IMR-90 (cell line): ENCODE measurements around the gene SLIT1. TPM values are rescaled to one million over a fixed set of nuclear protein-coding genes. Genes with fewer than 3 reads are reported as not detected.

Source experiments
- ATAC-seq: fragments of 200-7000 bp; cut with Tn5 transposase; 2 replicates; pipeline ENCODE4 v1.9.1; 2020; ENCODE audit warnings: low read depth, mild to moderate bottlenecking, moderate library complexity
- BruUV-seq: library from RNA; stranded (reverse); fragments of 400-500 nt; replicated peaks from 2 replicates; lab custom pipeline; 2021; lab: Mats Ljungman, UMichigan
- CTCF ChIA-PET: fragments of 300-600 bp; formaldehyde crosslinking; extraction: SDS; loops from one replicate; lab custom pipeline; 2021; ENCODE audit warnings: antibody characterized with exemption; lab: Yijun Ruan, JAX
- POLR2A ChIA-PET: fragments of 300-600 bp; sonication (Branson Sonifier 250); formaldehyde crosslinking; loops from one replicate; lab custom pipeline; 2022; ENCODE audit warnings: antibody characterized with exemption; ENCODE audit not compliant: unreplicated experiment; lab: Charles Lee
- DNase-seq: peaks from one replicate; pipeline ENCODE4 v3.0.0; 2013
- H2AFZ ChIP-seq: replicated peaks from 2 replicates; pipeline ENCODE3; 2013; ENCODE audit warnings: low read length, mild to moderate bottlenecking; ENCODE audit not compliant: poor library complexity
- H2AK5ac ChIP-seq: 2 replicates; pipeline ENCODE4 v1.6.1; 2013; ENCODE audit warnings: low read depth, low read length, inconsistent platforms
- H2AK9ac ChIP-seq: replicated peaks from 2 replicates; pipeline ENCODE3; 2013; ENCODE audit warnings: mild to moderate bottlenecking, low read depth, low read length, moderate library complexity; ENCODE audit not compliant: poor library complexity
- H2BK120ac ChIP-seq: 2 replicates; pipeline ENCODE4 v1.6.1; 2013; ENCODE audit warnings: low read depth, low read length, inconsistent platforms
- H2BK15ac ChIP-seq: 3 replicates; pipeline ENCODE4 v1.6.1; 2013; ENCODE audit warnings: low read depth, low read length, inconsistent platforms
- H2BK20ac ChIP-seq: 2 replicates; pipeline ENCODE4 v1.6.1; 2013; ENCODE audit warnings: low read depth, mild to moderate bottlenecking, inconsistent platforms, low read length, moderate library complexity
- H2BK5ac ChIP-seq: 2 replicates; pipeline ENCODE4 v1.6.1; 2013; ENCODE audit warnings: mild to moderate bottlenecking, low read depth, low read length, inconsistent platforms; ENCODE audit not compliant: poor library complexity, severe bottlenecking
- H3K14ac ChIP-seq: replicated peaks from 2 replicates; pipeline ENCODE4 v1.6.1; 2013; ENCODE audit warnings: low read depth, low read length, inconsistent platforms
- H3K18ac ChIP-seq: 2 replicates; pipeline ENCODE4 v1.6.1; 2013; ENCODE audit warnings: low read depth, low read length, control low read depth
- H3K23ac ChIP-seq: 2 replicates; pipeline ENCODE4 v1.6.1; 2013; ENCODE audit warnings: low read depth, low read length, inconsistent platforms
- H3K27ac ChIP-seq: 2 replicates; pipeline ENCODE4 v1.5.1; 2013; ENCODE audit warnings: mild to moderate bottlenecking, control low read depth, low read length; ENCODE audit not compliant: insufficient read depth
- H3K27me3 ChIP-seq: 2 replicates; pipeline ENCODE4 v1.6.1; 2013; ENCODE audit warnings: low read length; ENCODE audit not compliant: control insufficient read depth, insufficient read depth
- H3K36me3 ChIP-seq: 2 replicates; pipeline ENCODE4 v1.6.1; 2013; ENCODE audit warnings: low read length, mixed read lengths; ENCODE audit not compliant: control insufficient read depth, insufficient read depth
- H3K4ac ChIP-seq: 2 replicates; pipeline ENCODE4 v1.6.1; 2013; ENCODE audit warnings: low read depth, low read length, inconsistent platforms
- H3K4me1 ChIP-seq: 2 replicates; pipeline ENCODE4 v1.6.1; 2013; ENCODE audit warnings: low read length, mixed read lengths; ENCODE audit not compliant: control insufficient read depth, insufficient read depth
- H3K4me2 ChIP-seq: 2 replicates; pipeline ENCODE4 v1.6.1; 2013; ENCODE audit warnings: low read depth, mild to moderate bottlenecking, control low read depth, low read length, moderate library complexity
- H3K4me3 ChIP-seq: 2 replicates; pipeline ENCODE4 v1.5.1; 2013; ENCODE audit warnings: low read depth, mild to moderate bottlenecking, control low read depth, low read length, moderate library complexity; ENCODE audit not compliant: insufficient read depth
- H3K56ac ChIP-seq: 2 replicates; pipeline ENCODE4 v1.6.1; 2013; ENCODE audit warnings: low read length, inconsistent platforms; ENCODE audit not compliant: insufficient read depth; ENCODE audit errors: extremely low read depth
- H3K79me1 ChIP-seq, 2 experiments: 2 replicates each; pipeline ENCODE4 v1.6.1; 2013; ENCODE audit warnings: low read length in 2 of 2, inconsistent platforms in 1 of 2, low read depth in 1 of 2
- H3K9ac ChIP-seq: 2 replicates; pipeline ENCODE4 v1.6.1; 2013; ENCODE audit warnings: low read depth, low read length, control low read depth
- H3K9me1 ChIP-seq: 2 replicates; pipeline ENCODE4 v1.6.1; 2013; ENCODE audit warnings: low read length, inconsistent platforms; ENCODE audit not compliant: insufficient read depth
- H3K9me3 ChIP-seq: 2 replicates; pipeline ENCODE4 v1.6.1; 2013; ENCODE audit warnings: low read length; ENCODE audit not compliant: control insufficient read depth, insufficient read depth
- H4K20me1 ChIP-seq: 2 replicates; pipeline ENCODE4 v1.6.1; 2013; ENCODE audit warnings: low read length, inconsistent platforms; ENCODE audit not compliant: insufficient read depth
- H4K5ac ChIP-seq: 2 replicates; pipeline ENCODE4 v1.6.1; 2013; ENCODE audit warnings: mild to moderate bottlenecking, low read depth, low read length, control low read depth
- H4K8ac ChIP-seq, 2 experiments: 2 replicates each; pipeline ENCODE4 v1.6.1; 2013; ENCODE audit warnings: low read depth in 2 of 2, low read length in 2 of 2, control low read depth in 1 of 2, inconsistent platforms in 1 of 2
- H4K91ac ChIP-seq: 2 replicates; pipeline ENCODE4 v1.6.1; 2013; ENCODE audit warnings: low read depth, low read length, inconsistent platforms; ENCODE audit not compliant: insufficient read depth
- BHLHE40 ChIP-seq: fragments of 150-350 bp; IDR thresholded peaks from 2 replicates; pipeline ENCODE4 v1.6.1; 2016; ENCODE audit warnings: mild to moderate bottlenecking, low read depth, low read length
- CEBPB ChIP-seq: IDR thresholded peaks from 2 replicates; pipeline ENCODE4 v1.6.1; 2012; ENCODE audit warnings: low read depth, low read length, improper control_type of control experiment
- CHD1 ChIP-seq: IDR thresholded peaks from 2 replicates; pipeline ENCODE4 v1.6.1; 2012; ENCODE audit warnings: low read depth, low read length, improper control_type of control experiment
- ELK1 ChIP-seq: fragments of 150-350 bp; IDR thresholded peaks from 2 replicates; pipeline ENCODE4 v1.6.1; 2016; ENCODE audit warnings: low read depth, mild to moderate bottlenecking, low read length, moderate library complexity, borderline replicate concordance
- FOS ChIP-seq: fragments of 150-350 bp; IDR thresholded peaks from 2 replicates; pipeline ENCODE4 v1.6.1; 2016; ENCODE audit warnings: low read depth, low read length
- MAFK ChIP-seq: IDR thresholded peaks from 2 replicates; pipeline ENCODE4 v1.6.1; 2012; ENCODE audit warnings: low read depth, low read length, improper control_type of control experiment
- MAZ ChIP-seq: IDR thresholded peaks from 2 replicates; pipeline ENCODE4 v1.6.1; 2012; ENCODE audit warnings: low read depth, mild to moderate bottlenecking, low read length, improper control_type of control experiment, moderate library complexity, borderline replicate concordance
- MXI1 ChIP-seq: IDR thresholded peaks from 2 replicates; pipeline ENCODE4 v1.6.1; 2012; ENCODE audit warnings: low read depth, mild to moderate bottlenecking, low read length, moderate library complexity, borderline replicate concordance
- NFE2L2 ChIP-seq: fragments of 150-350 bp; IDR thresholded peaks from 2 replicates; pipeline ENCODE4 v1.6.1; 2016; ENCODE audit warnings: low read depth, mild to moderate bottlenecking, low read length
- POLR2A ChIP-seq: IDR thresholded peaks from 2 replicates; pipeline ENCODE4 v1.6.1; 2012; ENCODE audit warnings: mild to moderate bottlenecking, low read depth, low read length
- RAD21 ChIP-seq: IDR thresholded peaks from 2 replicates; pipeline ENCODE4 v1.6.1; 2012; ENCODE audit warnings: low read length, improper control_type of control experiment
- RCOR1 ChIP-seq: IDR thresholded peaks from 2 replicates; pipeline ENCODE4 v1.6.1; 2012; ENCODE audit warnings: mild to moderate bottlenecking, low read length, improper control_type of control experiment; ENCODE audit not compliant: insufficient replicate concordance
- RFX5 ChIP-seq: IDR thresholded peaks from 2 replicates; pipeline ENCODE4 v1.8.0; 2012; ENCODE audit warnings: low read depth, mild to moderate bottlenecking, low read length, moderate library complexity
- SMC3 ChIP-seq: fragments of 150-350 bp; IDR thresholded peaks from 2 replicates; pipeline ENCODE4 v1.6.1; 2016; ENCODE audit warnings: low read depth, mild to moderate bottlenecking, antibody characterized with exemption, low read length, moderate library complexity
- WGBS, 2 experiments: methylation state at CpG; one replicate each; pipeline versions ENCODE4 v1.1.5 to v1.1.7; 2013; ENCODE audit warnings: missing lambda C conversion rate in 2 of 2; ENCODE audit not compliant: insufficient read length in 1 of 2; ENCODE audit errors: extremely low coverage in 2 of 2; 5-methylcytosine and 5-hydroxymethylcytosine counted together
- dilution Hi-C: fragments of 300-500 bp; cut with HindIII; formaldehyde crosslinking; loops from one replicate; pipeline ENCODE4 v1.14.3; 2018; ENCODE audit warnings: low sequenced_read_pairs; ENCODE audit not compliant: unreplicated experiment
- in situ Hi-C: fragments of 300-500 bp; cut with MboI; formaldehyde crosslinking; loops from 3 replicates; pipeline ENCODE4 v1.14.3; 2019; ENCODE audit warnings: low sequenced_read_pairs, inconsistent platforms, mixed read lengths
- intact Hi-C: fragments of 100-400 bp; cut with micrococcal nuclease; formaldehyde crosslinking; loops from 2 replicates; pipeline ENCODE4 v1.10.0; 2022
- polyA plus RNA-seq, 3 experiments: library from polyadenylated mRNA; depleted of rRNA; stranded (reverse); fragments of >200 nt; gene quantifications; 2 replicates each; pipeline ENCODE4 v1.2.3, GENCODE V29; 2012; ENCODE audit warnings: low replicate concordance in 1 of 3
- total RNA-seq: library from RNA; depleted of rRNA; stranded (reverse); fragments of >200 nt; gene quantifications from 2 replicates; pipeline ENCODE4 v1.2.3, GENCODE V29; 2012
- TF ChIP-seq, protein P1 (sequence below): conservative IDR thresholded peaks from 2 replicates; pipeline ENCODE4 v1.5.1; 2012; ENCODE audit warnings: mild to moderate bottlenecking, low read depth, low read length, improper control_type of control experiment
- TF ChIP-seq, protein P2 (sequence below): fragments of 150-350 bp; IDR thresholded peaks from 2 replicates; pipeline ENCODE4 v1.6.1; 2017; ENCODE audit warnings: mild to moderate bottlenecking, antibody characterized with exemption, low read length, low read depth

SLIT1 gene
- total and polyA plus RNA-seq, 2 of the 4 experiments (the other 2 are of a cell fraction), result under 0.01 TPM

GRCh38 chr10:97138174-97138573, 47.6 kb downstream of the SLIT1 start:
- H2AK5ac ChIP-seq, result no peak overlapping the region
- no peak overlapping the region for H2AK9ac ChIP-seq
- TF ChIP-seq MAZ (no peak), MAFK (no peak), RAD21 (no peak), MXI1 (no peak), BHLHE40 (no peak), ELK1 (no peak), CHD1 (no peak), RFX5 (no peak), NFE2L2 (no peak), SMC3 (no peak), FOS (no peak), POLR2A (no peak), CEBPB (no peak), RCOR1 (no peak)
- TF ChIP-seq, protein P1, sequence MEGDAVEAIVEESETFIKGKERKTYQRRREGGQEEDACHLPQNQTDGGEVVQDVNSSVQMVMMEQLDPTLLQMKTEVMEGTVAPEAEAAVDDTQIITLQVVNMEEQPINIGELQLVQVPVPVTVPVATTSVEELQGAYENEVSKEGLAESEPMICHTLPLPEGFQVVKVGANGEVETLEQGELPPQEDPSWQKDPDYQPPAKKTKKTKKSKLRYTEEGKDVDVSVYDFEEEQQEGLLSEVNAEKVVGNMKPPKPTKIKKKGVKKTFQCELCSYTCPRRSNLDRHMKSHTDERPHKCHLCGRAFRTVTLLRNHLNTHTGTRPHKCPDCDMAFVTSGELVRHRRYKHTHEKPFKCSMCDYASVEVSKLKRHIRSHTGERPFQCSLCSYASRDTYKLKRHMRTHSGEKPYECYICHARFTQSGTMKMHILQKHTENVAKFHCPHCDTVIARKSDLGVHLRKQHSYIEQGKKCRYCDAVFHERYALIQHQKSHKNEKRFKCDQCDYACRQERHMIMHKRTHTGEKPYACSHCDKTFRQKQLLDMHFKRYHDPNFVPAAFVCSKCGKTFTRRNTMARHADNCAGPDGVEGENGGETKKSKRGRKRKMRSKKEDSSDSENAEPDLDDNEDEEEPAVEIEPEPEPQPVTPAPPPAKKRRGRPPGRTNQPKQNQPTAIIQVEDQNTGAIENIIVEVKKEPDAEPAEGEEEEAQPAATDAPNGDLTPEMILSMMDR, result no peak
- TF ChIP-seq, protein P2, sequence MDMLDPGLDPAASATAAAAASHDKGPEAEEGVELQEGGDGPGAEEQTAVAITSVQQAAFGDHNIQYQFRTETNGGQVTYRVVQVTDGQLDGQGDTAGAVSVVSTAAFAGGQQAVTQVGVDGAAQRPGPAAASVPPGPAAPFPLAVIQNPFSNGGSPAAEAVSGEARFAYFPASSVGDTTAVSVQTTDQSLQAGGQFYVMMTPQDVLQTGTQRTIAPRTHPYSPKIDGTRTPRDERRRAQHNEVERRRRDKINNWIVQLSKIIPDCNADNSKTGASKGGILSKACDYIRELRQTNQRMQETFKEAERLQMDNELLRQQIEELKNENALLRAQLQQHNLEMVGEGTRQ, result no peak
- no peak overlapping the region for H4K91ac ChIP-seq
- H3K56ac ChIP-seq, result no peak overlapping the region
- in situ Hi-C loops (no loop called here), dilution Hi-C loops (no loop called here), intact Hi-C loops (no loop called here)
- ATAC-seq (no peak), DNase-seq (no peak)
- H3K9me3 ChIP-seq, result no peaks in the 10 kb centered on the region
- H3K27me3 ChIP-seq, result peaks cover 52% of the 10 kb centered on the region
- H2BK120ac ChIP-seq, result no peak overlapping the region
- H3K27ac ChIP-seq, result no peak overlapping the region
- ChIA-PET CTCF (interaction anchor here (0.5 kb wide), 1 partner anchor 29 kb away, joined by 6 read pairs; no protein-coding TSS in a partner anchor), POLR2A (no interaction called here)
- BruUV-seq, result no TSS peak
- no peak overlapping the region for H4K5ac ChIP-seq
- no peak overlapping the region for H3K18ac ChIP-seq
- no peak overlapping the region for H2BK20ac ChIP-seq
- no peak overlapping the region for H2BK15ac ChIP-seq
- no peaks in the 10 kb centered on the region for H3K9me1 ChIP-seq
- 79% methylated on average over 7 of the region's 15 CpGs; no CpG with 5 or more reads in 1 of the 2 experiments for WGBS, 2 experiments
- no peak overlapping the region for H3K4me2 ChIP-seq
- H3K23ac ChIP-seq, result no peak overlapping the region
- H2AFZ ChIP-seq, result no peak overlapping the region
- no peaks in the 10 kb centered on the region for H3K36me3 ChIP-seq
- H3K4ac ChIP-seq, result no peak overlapping the region
- no peaks in the 10 kb centered on the region for H3K4me1 ChIP-seq
- no peak overlapping the region for H4K8ac ChIP-seq
- H4K20me1 ChIP-seq, result no peaks in the 10 kb centered on the region
- no peaks in the 10 kb centered on the region for H3K79me1 ChIP-seq
- no peak overlapping the region for H2BK5ac ChIP-seq
- H3K4me3 ChIP-seq, result no peak overlapping the region
- H3K9ac ChIP-seq, result no peak overlapping the region
- no peak overlapping the region for H3K14ac ChIP-seq
